GM21515 (cell line): Measurements from ENCODE around the gene GGPS1.
A peak's percentile ranks its signal among the peaks of the same experiment; 100 is the strongest.
"Not testable (repeated sequence)": the region's sequence is repeated elsewhere in the genome, so short reads cannot be mapped to it uniquely, and the experiment has no call there.

ENCODE experiments used
- ATAC-seq: cut with Tn5 transposase; IDR thresholded peaks from one replicate; pipeline ENCODE4 v1.9.1; 2021; ENCODE audit not compliant: unreplicated experiment

GGPS1 gene

GRCh38 chr1:235328271-235329138, at the start of gene GGPS1:
TSS of gene GGPS1 (plus strand) at chr1:235328570. CDS start at chr1:235335265, 6,695 bp downstream.
- peak; percentile 70 for ATAC-seq

- ATAC-seq = no peak
These were observed 49.5 kb upstream of the GGPS1 start for GRCh38 chr1:235278915-235279292.

- ATAC-seq = no peak
These were observed 48.7 kb upstream of the GGPS1 start for GRCh38 chr1:235279694-235280093.

GRCh38 chr1:235280467-235280866, 47.9 kb upstream of the GGPS1 start:
- no peak for ATAC-seq

- not testable (repeated sequence) for ATAC-seq
These were observed 44.7 kb upstream of the GGPS1 start for GRCh38 chr1:235283636-235284035.

DNA sequence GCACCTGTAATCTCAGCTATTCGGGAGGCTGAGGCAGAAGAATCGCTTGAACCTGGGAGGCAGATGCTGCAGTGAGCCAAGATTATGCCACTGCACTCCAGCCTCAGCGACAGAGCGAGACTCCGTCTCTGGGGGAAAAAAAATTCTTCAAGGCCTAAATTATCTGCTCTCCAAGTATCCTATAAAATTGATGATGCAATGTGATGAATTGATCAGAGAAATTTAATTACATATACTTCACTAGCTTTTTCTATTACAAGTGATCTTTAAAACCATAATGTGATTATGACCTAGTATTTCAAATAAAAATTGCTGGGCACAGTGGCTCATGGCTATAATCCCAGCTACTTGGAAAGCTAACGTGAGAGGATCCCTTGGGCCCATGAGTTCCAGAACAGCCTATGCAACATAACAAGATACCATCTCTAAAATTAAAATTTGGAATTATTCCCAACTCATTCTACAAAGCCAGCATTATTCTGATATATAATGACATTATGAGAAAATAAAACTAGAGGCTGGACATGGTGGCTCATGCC, 44.1 kb upstream of the GGPS1 start:
- no peak for ATAC-seq

DNA sequence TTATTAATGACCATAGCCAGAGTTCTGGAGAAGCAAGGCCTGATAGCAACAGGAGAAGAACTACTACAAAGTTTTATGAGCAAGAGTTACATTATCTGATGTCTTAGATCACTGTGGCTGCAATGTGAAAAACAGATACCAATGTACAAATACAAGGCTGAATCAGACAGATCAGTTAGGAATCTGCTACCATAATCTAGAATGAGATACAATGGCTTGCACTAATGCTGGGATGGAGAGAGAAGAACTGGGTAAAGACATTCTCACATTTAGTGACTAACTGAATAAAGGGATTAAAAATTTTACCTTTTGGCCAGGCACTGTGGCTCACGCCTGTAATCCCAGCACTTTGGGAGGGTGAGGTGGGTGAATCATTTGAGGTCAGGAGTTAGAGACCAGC, 41.7 kb upstream of the GGPS1 start:
- ATAC-seq = no peak

GRCh38 chr1:235287208-235287882, 41.0 kb upstream of the GGPS1 start:
- no peak for ATAC-seq

- no peak for ATAC-seq
These were observed 38.3 kb upstream of the GGPS1 start for GRCh38 chr1:235289859-235290739.

DNA sequence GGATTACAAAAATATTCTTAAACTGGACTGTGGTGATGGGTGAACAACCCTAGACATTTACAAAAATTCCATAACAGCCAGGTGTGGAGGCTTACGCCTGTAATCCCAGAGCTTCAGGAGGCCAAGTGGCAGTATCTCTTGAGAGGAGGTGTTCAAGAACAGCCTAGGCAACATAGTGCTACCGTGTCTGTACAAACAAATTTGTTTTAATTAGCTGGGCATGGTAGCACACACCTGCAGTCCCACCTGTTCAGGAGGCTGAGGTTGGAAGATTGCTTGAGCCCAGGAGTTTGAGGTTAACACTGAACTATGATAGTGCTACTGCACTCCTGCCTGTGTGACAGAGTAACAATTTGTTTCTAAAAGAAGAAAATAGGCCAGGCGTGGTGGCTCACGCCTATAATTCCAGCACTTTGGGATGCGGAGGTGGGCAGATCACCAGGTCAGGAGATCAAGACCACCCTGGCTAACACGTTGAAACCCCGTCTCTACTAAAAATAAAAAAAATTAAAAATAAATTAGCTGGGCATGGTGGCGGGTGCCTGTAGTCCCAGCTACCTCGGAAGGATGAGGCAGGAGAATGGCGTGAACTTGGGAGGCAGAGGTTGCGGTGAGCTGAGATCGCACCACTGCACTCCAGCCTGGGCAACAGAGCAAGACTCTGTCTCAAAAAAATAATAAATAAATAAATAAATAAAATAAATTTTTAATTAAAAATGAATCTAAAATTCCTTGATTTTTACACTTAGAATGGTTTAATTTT, 37.4 kb upstream of the GGPS1 start:
- ATAC-seq = no peak

- no peak for ATAC-seq
These were observed 36.7 kb upstream of the GGPS1 start for GRCh38 chr1:235291599-235292091.

DNA sequence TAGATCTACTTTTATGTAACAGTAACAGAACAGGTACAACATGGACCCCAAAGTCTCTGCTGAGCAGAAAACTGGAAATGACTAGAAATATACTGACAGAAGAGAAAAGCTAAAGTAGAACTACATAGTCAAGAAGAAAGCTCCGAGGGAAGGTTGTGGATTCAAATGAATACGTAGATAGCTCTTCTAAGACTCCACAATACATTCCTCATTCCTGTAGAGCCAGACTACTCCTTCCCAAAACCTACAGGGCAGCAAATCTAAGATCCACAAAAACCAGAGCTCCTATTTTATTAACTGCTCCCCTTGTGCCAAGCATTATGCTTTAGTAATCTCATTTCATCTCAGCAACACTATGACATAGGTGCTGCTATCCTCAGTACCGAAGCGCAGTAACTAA, 35.6 kb upstream of the GGPS1 start:
- no peak for ATAC-seq

GRCh38 chr1:235293322-235293942, 34.9 kb upstream of the GGPS1 start:
- ATAC-seq = no peak

DNA sequence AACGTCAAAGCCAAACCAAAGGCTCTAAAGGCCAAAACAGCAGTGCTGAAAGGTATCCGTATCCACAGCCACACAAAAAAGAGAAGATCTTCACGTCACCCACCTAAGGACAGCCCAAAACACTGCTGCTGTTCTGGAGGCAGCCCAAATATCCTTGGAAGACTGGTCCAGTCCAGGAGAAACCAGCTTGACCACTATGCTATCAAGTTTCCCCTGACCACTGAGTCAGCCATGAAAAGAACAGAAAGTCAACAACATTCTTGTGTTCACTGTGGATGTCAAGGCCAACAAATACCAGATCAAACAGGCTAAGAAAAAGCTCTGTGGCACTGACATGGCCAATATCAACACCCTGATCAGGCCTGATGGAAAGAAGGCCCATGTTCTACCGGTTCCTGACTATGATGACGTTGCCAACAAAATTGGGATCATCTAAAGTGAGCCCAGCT, 32.4 kb upstream of the GGPS1 start:
- ATAC-seq = no peak

DNA sequence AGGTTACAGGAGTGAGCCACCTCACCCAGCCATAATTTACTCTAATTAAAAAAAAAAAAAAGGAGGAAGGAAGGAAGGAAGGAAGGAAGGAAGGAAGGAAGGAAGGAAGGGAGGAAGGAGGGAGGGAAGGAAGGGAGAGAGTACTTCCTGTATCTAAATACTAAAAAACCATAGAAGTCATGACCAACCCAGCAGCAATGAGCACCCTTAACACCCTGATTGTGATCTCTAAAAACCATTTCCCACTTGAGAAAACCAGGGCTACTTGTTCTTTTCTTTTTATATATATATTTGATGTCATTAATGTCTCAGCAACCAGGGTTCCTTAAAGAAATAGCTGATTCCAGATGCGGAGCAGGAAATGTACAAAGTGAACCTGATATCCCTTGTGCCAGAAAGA, 31.6 kb upstream of the GGPS1 start:
- no peak for ATAC-seq

- no peak for ATAC-seq
These were observed 30.8 kb upstream of the GGPS1 start for GRCh38 chr1:235297579-235297978.

DNA sequence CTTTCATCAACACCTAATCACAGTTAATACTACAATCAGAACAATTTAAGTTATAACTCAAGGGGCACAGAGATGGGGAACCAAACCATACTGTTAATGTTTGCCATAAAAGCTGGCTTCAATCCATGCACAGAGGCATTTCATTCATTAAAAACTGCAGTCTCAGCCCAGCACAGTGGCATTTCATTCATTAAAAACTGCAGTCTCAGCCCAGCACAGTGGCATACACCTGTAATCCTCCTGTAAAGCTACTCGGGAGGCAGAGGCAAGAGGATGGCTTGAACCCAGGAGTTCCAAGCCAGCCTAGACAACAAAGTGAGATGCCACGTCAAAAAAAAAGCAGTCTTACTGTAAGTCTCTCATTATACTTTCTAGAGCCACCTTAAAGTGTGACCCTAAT, 29.6 kb upstream of the GGPS1 start:
- ATAC-seq = no peak

GRCh38 chr1:235299169-235299858, 29.1 kb upstream of the GGPS1 start:
- ATAC-seq = no peak

DNA sequence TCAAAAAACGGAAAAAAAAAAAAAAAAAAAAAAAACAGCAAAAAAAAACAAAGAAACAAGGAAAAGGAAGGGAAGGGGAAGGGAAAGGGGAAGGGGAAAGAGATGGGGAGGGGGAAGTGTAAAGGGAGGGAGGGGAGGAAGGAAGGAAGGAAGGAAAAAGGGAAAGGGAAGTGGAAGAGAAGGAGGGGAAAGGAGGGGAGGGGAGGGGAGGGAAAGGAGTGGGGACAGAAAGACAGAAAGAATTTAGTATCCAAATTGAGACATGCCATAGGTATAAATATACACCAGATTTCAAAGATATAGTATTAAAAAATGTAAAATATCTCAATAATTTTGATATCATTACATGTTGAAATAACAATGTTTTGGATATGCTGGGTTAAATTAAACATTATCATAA, 26.2 kb upstream of the GGPS1 start:
- ATAC-seq = no peak
